A673 (cell line): ENCODE data around the gene PRG2. TPM values are rescaled to one million over a fixed set of nuclear protein-coding genes. Genes with fewer than 3 reads are reported as not detected.

Source experiments
- BruUV-seq: library from RNA; stranded (reverse); fragments of 400-500 nt; replicated peaks from 2 replicates; lab custom pipeline; 2021; lab: Mats Ljungman, UMichigan
- CTCF ChIA-PET: fragments of 300-600 bp; sonication (Branson Sonifier 250); formaldehyde crosslinking; loops from one replicate; lab custom pipeline; 2022; ENCODE audit warnings: antibody characterized with exemption; lab: Charles Lee
- POLR2A ChIA-PET: fragments of 300-600 bp; sonication (Branson Sonifier 250); formaldehyde crosslinking; loops from one replicate; lab custom pipeline; 2022; ENCODE audit warnings: antibody characterized with exemption; ENCODE audit not compliant: low non-redundant PET; lab: Charles Lee
- DNase-seq: peaks from one replicate; pipeline ENCODE4 v3.0.0-alpha.2; 2015; ENCODE audit warnings: low spot score
- H3K27ac ChIP-seq: fragments of 200-600 bp; sonication (generic); 2 replicates; pipeline ENCODE4 v1.5.1; 2016; ENCODE audit warnings: mixed run types, low read depth, mild to moderate bottlenecking, mixed read lengths, antibody characterized with exemption, low read length; ENCODE audit not compliant: poor library complexity, severe bottlenecking
- H3K27me3 ChIP-seq: fragments of 200-600 bp; sonication (generic); replicated peaks from 2 replicates; pipeline ENCODE4 v1.6.1; 2017; ENCODE audit warnings: mixed run types, low read depth, mild to moderate bottlenecking, mixed read lengths, antibody characterized with exemption, low read length; ENCODE audit not compliant: insufficient read depth, poor library complexity
- H3K36me3 ChIP-seq: fragments of 200-600 bp; sonication (generic); 2 replicates; pipeline ENCODE4 v1.6.1; 2016; ENCODE audit warnings: mixed run types, mild to moderate bottlenecking, mixed read lengths, antibody characterized with exemption, low read length; ENCODE audit not compliant: insufficient read depth, poor library complexity, severe bottlenecking
- H3K4me1 ChIP-seq: fragments of 200-600 bp; sonication (generic); 2 replicates; pipeline ENCODE4 v1.6.1; 2017; ENCODE audit warnings: mixed run types, mild to moderate bottlenecking, mixed read lengths, antibody characterized with exemption, low read length; ENCODE audit not compliant: insufficient read depth, poor library complexity, severe bottlenecking
- H3K4me3 ChIP-seq: fragments of 200-600 bp; sonication (generic); 2 replicates; pipeline ENCODE4 v1.5.1; 2016; ENCODE audit warnings: low read depth, mixed run types, mild to moderate bottlenecking, mixed read lengths, low read length; ENCODE audit not compliant: poor library complexity, severe bottlenecking
- H3K9me3 ChIP-seq: fragments of 200-600 bp; sonication (generic); 2 replicates; pipeline ENCODE4 v1.6.1; 2016; ENCODE audit warnings: mixed run types, low read depth, mild to moderate bottlenecking, mixed read lengths, antibody characterized with exemption, low read length; ENCODE audit not compliant: poor library complexity, severe bottlenecking
- CTCF ChIP-seq: fragments of 300-800, 200-600 bp; sonication (generic); conservative IDR thresholded peaks from 2 replicates; pipeline ENCODE4 v1.5.1; 2017; ENCODE audit warnings: low read depth, mild to moderate bottlenecking, antibody characterized with exemption, low read length, moderate library complexity, mixed read lengths
- EZH2 ChIP-seq: fragments of 200-600 bp; sonication (generic); IDR thresholded peaks from 2 replicates; pipeline ENCODE4 v1.6.1; 2017; ENCODE audit warnings: borderline replicate concordance, low read depth, mild to moderate bottlenecking, mixed read lengths, antibody characterized with exemption, low read length; ENCODE audit not compliant: poor library complexity, severe bottlenecking
- intact Hi-C: fragments of 100-400 bp; cut with micrococcal nuclease; formaldehyde crosslinking; loops from one replicate; pipeline ENCODE4 v1.10.0; 2022; ENCODE audit not compliant: unreplicated experiment
- total RNA-seq: library from RNA; stranded (reverse); gene quantifications from 2 replicates; pipeline ENCODE4 v1.2.3, GENCODE V29; 2021

The PRG2 gene
- total RNA-seq, 1 experiment from 2014 or later = not detected

GRCh38 chr11:57413681-57414080, 23.2 kb upstream of the PRG2 start:
- Histone ChIP-seq H3K9me3 (no peaks in the 10 kb centered on the region), H3K4me1 (no peaks in the 10 kb centered on the region), H3K4me3 (no peak overlapping the region), H3K36me3 (peaks cover 50% of the 10 kb centered on the region), H3K27ac (no peak overlapping the region), H3K27me3 (no peaks in the 10 kb centered on the region)
- CTCF ChIA-PET = no interaction called here
- DNase-seq = no peak
- intact Hi-C loops = no loop called here
- POLR2A ChIA-PET = no interaction called here
- TF ChIP-seq EZH2 (no peak), CTCF (no peak)
- BruUV-seq = no TSS peak

DNA sequence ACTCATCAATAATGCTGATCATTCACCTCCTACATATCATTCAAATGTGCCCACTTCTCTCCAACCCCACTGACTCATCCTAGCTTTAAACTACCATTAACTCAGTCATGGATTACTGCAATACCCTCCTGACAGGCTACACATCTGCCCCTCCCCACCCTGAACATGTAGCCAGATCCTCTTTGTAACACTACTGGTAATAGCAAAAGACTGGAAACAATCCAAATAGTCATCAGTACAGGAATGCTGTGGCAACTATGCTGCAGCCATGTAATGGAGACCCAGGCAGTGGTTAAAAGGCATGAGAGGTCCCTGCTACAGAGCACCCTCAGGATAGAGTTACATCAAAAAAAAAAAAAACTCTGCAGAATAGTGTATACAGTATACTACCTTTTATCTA, 19.8 kb upstream of the PRG2 start:
- Histone ChIP-seq H3K4me3 (no peak overlapping the region), H3K4me1 (no peaks in the 10 kb centered on the region), H3K36me3 (peaks cover 40% of the 10 kb centered on the region), H3K9me3 (no peaks in the 10 kb centered on the region), H3K27ac (no peak overlapping the region), H3K27me3 (no peaks in the 10 kb centered on the region)
- TF ChIP-seq CTCF (no peak), EZH2 (no peak)
- no peak for DNase-seq
- intact Hi-C loops = no loop called here
- ChIA-PET CTCF (no interaction called here), POLR2A (no interaction called here)
- BruUV-seq = no TSS peak

DNA sequence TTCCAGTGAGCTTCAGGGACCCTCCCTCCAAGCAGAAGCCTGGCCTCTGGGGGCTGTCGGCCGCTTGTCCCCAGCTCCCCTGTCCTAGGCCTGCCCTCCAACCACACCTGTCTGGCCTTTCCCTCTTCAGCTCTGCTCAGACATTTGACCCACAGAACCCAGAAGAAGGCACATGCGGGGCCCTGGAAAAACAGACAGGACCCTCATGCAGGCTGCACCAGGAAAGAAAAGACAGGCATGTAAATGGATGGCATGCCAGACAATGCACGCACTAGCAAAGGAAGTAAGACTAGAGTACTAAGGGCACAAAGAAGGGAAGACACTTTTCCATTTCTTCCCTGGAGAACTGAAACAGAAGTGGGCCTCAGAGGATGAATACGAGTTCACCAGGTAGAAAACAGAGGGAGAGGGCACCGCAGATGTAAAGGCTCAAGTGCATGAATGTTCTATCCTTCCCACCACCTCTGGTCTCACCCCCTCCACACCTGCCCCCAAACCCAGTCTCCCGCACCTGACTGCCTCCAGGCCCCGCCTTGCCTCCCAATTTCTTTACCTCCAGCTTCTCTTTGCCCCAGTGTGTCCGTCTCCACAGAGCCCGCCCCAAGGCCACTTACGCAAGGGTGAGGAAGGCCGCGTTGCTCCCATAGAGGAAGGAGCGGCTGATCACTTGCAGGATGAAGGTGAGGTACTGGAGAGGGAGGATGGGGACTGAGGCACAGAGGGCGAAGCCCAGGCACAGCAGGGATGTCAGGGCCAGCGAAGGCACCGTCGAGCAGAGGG, 19.1 kb upstream of the PRG2 start:
- BruUV-seq = no TSS peak
- DNase-seq = no peak
- TF ChIP-seq EZH2 = no peak
- TF ChIP-seq CTCF = no peak
- CTCF ChIA-PET = no interaction called here
- peaks cover 36% of the 10 kb centered on the region for H3K36me3 ChIP-seq
- no peaks in the 10 kb centered on the region for H3K9me3 ChIP-seq
- no peak overlapping the region for H3K4me3 ChIP-seq
- no peaks in the 10 kb centered on the region for H3K4me1 ChIP-seq
- no peak overlapping the region for H3K27ac ChIP-seq
- no peaks in the 10 kb centered on the region for H3K27me3 ChIP-seq
- intact Hi-C loops = no loop called here
- POLR2A ChIA-PET = no interaction called here
